Osteocyte (in vitro differentiated cells): ENCODE results near the gene LGALS16. TPM values are rescaled to one million over a fixed set of nuclear protein-coding genes. Genes with fewer than 3 reads are reported as not detected.

Experiments used
- DNase-seq: peaks from one replicate; pipeline ENCODE4 v3.0.0; 2021; ENCODE audit warnings: mixed read lengths; ENCODE audit not compliant: unreplicated experiment; ENCODE audit errors: extremely low spot score
- H3K27ac Mint-ChIP-seq: one replicate; pipeline ENCODE4 v1.8.0; 2021; ENCODE audit warnings: mild to moderate bottlenecking, mixed read lengths; ENCODE audit not compliant: unreplicated experiment
- H3K27me3 Mint-ChIP-seq: one replicate; pipeline ENCODE4 v1.8.0; 2021; ENCODE audit warnings: mixed read lengths; ENCODE audit not compliant: unreplicated experiment
- H3K36me3 Mint-ChIP-seq: one replicate; pipeline ENCODE4 v1.8.0; 2021; ENCODE audit warnings: mixed read lengths; ENCODE audit not compliant: unreplicated experiment
- H3K4me1 Mint-ChIP-seq: one replicate; pipeline ENCODE4 v1.8.0; 2021; ENCODE audit warnings: mixed read lengths; ENCODE audit not compliant: unreplicated experiment
- H3K4me3 Mint-ChIP-seq: one replicate; pipeline ENCODE4 v1.8.0; 2021; ENCODE audit warnings: mild to moderate bottlenecking, moderate library complexity, mixed read lengths; ENCODE audit not compliant: unreplicated experiment
- H3K9me3 Mint-ChIP-seq: one replicate; pipeline ENCODE4 v1.8.0; 2021; ENCODE audit warnings: mixed read lengths; ENCODE audit not compliant: unreplicated experiment
- total RNA-seq: library from RNA; stranded (reverse); gene quantifications from 2 replicates; pipeline ENCODE4 v1.2.1, GENCODE V29; 2021
- TF ChIP-seq, protein P1 (sequence below): fragments of 200-600 bp; sonication (generic); IDR thresholded peaks from 2 replicates; pipeline ENCODE4 v1.5.0; 2021; ENCODE audit warnings: antibody characterized with exemption, mild to moderate bottlenecking, moderate library complexity

The LGALS16 gene
- total RNA-seq, 1 donor from 2014 or later = not detected

DNA sequence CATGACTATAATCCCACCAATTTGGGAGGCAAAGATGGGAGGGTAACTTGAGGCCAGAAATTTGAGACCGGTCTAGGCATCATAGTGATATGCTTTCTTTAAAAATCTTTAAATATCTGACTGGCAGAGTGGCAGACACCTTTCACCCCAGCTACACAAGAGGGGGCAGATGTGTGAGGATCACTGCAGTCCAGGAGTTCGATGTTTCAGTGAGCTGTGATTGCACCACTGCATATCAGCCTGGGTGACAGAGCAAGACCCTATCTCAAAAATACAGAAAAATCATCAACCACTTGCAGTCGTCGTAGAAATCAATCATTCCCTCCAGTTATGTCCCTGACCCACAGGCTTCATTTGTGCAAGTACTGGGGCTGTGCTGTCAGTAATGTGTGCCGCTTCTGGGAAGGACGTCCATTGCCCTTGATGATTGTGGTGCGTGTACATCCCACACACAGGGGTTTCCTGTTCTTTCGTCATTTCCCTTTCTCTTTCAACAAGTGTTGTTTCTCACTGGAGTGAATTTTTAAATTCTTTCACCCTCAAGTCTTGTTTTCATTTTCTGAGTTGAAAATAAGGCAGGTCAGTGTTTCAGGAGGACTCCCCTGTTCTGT is 50.0 kb downstream of the LGALS16 start:
- Mint-ChIP-seq H3K4me1 (no peaks in the 10 kb centered on the region), H3K4me3 (no peak overlapping the region), H3K9me3 (no peaks in the 10 kb centered on the region), H3K27ac (no peak overlapping the region), H3K27me3 (no peaks in the 10 kb centered on the region), H3K36me3 (no peaks in the 10 kb centered on the region)
- DNase-seq = no peak
- TF ChIP-seq, protein P1, sequence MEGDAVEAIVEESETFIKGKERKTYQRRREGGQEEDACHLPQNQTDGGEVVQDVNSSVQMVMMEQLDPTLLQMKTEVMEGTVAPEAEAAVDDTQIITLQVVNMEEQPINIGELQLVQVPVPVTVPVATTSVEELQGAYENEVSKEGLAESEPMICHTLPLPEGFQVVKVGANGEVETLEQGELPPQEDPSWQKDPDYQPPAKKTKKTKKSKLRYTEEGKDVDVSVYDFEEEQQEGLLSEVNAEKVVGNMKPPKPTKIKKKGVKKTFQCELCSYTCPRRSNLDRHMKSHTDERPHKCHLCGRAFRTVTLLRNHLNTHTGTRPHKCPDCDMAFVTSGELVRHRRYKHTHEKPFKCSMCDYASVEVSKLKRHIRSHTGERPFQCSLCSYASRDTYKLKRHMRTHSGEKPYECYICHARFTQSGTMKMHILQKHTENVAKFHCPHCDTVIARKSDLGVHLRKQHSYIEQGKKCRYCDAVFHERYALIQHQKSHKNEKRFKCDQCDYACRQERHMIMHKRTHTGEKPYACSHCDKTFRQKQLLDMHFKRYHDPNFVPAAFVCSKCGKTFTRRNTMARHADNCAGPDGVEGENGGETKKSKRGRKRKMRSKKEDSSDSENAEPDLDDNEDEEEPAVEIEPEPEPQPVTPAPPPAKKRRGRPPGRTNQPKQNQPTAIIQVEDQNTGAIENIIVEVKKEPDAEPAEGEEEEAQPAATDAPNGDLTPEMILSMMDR = no peak

- TF ChIP-seq, protein P1 = no peak
- H3K4me1 Mint-ChIP-seq = no peaks in the 10 kb centered on the region
These were observed 52.9 kb downstream of the LGALS16 start for GRCh38 chr19:39708594-39708993.

GRCh38 chr19:39709026-39709872 is 53.5 kb downstream of the LGALS16 start:
- Mint-ChIP-seq H3K9me3 (no peaks in the 10 kb centered on the region), H3K36me3 (no peaks in the 10 kb centered on the region), H3K27ac (no peak overlapping the region), H3K27me3 (no peaks in the 10 kb centered on the region), H3K4me3 (no peak overlapping the region), H3K4me1 (no peaks in the 10 kb centered on the region)
- TF ChIP-seq, protein P1 = no peak
- no peak for DNase-seq

More at GRCh38 chr19:39708594-39708993, 52.9 kb downstream of the LGALS16 start:
- Mint-ChIP-seq H3K27me3 (no peaks in the 10 kb centered on the region), H3K9me3 (no peaks in the 10 kb centered on the region), H3K27ac (no peak overlapping the region), H3K4me3 (no peak overlapping the region), H3K36me3 (no peaks in the 10 kb centered on the region)
- no peak for DNase-seq

Other genes starting within 250 kb of the LGALS16 start
- gene ZFP36, start 249.1 kb upstream of the LGALS16 start, total RNA-seq = 81.5 and 105 TPM in 2 replicates
- gene PLEKHG2, start 243.2 kb upstream of the LGALS16 start, total RNA-seq = 131 and 150 TPM in 2 replicates
- 1,827 and 1,860 TPM in 2 replicates for gene RPS16, start 220.0 kb upstream of the LGALS16 start, total RNA-seq
- gene SUPT5H, start 210.3 kb upstream of the LGALS16 start, total RNA-seq = 130 and 132 TPM in 2 replicates
- gene TIMM50, start 175.1 kb upstream of the LGALS16 start, total RNA-seq = 55.9 and 56.0 TPM in 2 replicates
- 0.42 and 0.62 TPM in 2 replicates for gene DLL3, start 157.0 kb upstream of the LGALS16 start, total RNA-seq
- gene SELENOV, start 140.8 kb upstream of the LGALS16 start, total RNA-seq = not detected in 2 replicates
- 3.6 and 4.0 TPM in 2 replicates for gene EID2B, start 123.1 kb upstream of the LGALS16 start, total RNA-seq
- 16.6 and 18.1 TPM in 2 replicates for gene EID2, start 115.8 kb upstream of the LGALS16 start, total RNA-seq
- not detected in 2 replicates for gene LGALS13, start 53.4 kb upstream of the LGALS16 start, total RNA-seq
- gene LGALS14, start 48.6 kb downstream of the LGALS16 start, total RNA-seq = not detected in 2 replicates
- gene CLC, start 82.1 kb downstream of the LGALS16 start, total RNA-seq = not detected in 2 replicates
- not detected in 2 replicates for gene LEUTX, start 122.9 kb downstream of the LGALS16 start, total RNA-seq
- 31.7 and 34.0 TPM in 2 replicates for gene DYRK1B, start 178.2 kb downstream of the LGALS16 start, total RNA-seq
- gene FBL, start 190.5 kb downstream of the LGALS16 start, total RNA-seq = 161 and 172 TPM in 2 replicates